ENCODE measurements around the gene PLCL2.

PLCL2 gene

GRCh38 chr3:16928386-16929132 lies 43.8 kb downstream of the PLCL2 start:
- DNase-seq (ENCODE audit: low read depth), result no peak
- no peak for TF ChIP-seq CTCF (IDR thresholded peaks at IDR 0.05; ENCODE audit: low read length, missing control alignments)
- H3K4me3 ChIP-seq (replicated peaks; ENCODE audit: low read depth, low read length), result no peak overlapping the region

- no peak overlapping the region for H3K4me3 ChIP-seq (replicated peaks; ENCODE audit: low read depth, low read length)
- TF ChIP-seq CTCF (IDR thresholded peaks at IDR 0.05; ENCODE audit: low read length, missing control alignments), result no peak
Observed at GRCh38 chr3:16929311-16929710, 44.6 kb downstream of the PLCL2 start.

GRCh38 chr3:16932877-16933276 lies 48.1 kb downstream of the PLCL2 start:
- TF ChIP-seq CTCF (IDR thresholded peaks at IDR 0.05; ENCODE audit: low read length, missing control alignments), result no peak
- no peak for DNase-seq (ENCODE audit: low read depth)
- no peak overlapping the region for H3K4me3 ChIP-seq (replicated peaks; ENCODE audit: low read depth, low read length)

More at GRCh38 chr3:16929311-16929710, 44.6 kb downstream of the PLCL2 start:
- DNase-seq (ENCODE audit: low read depth), result no peak

GRCh38 chr3:16935781-16936180 lies 51.0 kb downstream of the PLCL2 start:
- no peak overlapping the region for H3K4me3 ChIP-seq (replicated peaks; ENCODE audit: low read depth, low read length)
- DNase-seq (ENCODE audit: low read depth), result no peak
- TF ChIP-seq CTCF (IDR thresholded peaks at IDR 0.05; ENCODE audit: low read length, missing control alignments), result no peak

GRCh38 chr3:16936233-16936632 lies 51.5 kb downstream of the PLCL2 start:
- no peak for DNase-seq (ENCODE audit: low read depth)
- TF ChIP-seq CTCF (IDR thresholded peaks at IDR 0.05; ENCODE audit: low read length, missing control alignments), result no peak
- H3K4me3 ChIP-seq (replicated peaks; ENCODE audit: low read depth, low read length), result no peak overlapping the region

GRCh38 chr3:16936676-16937230 lies 52.0 kb downstream of the PLCL2 start:
- H3K4me3 ChIP-seq (replicated peaks; ENCODE audit: low read depth, low read length), result no peak overlapping the region
- no peak for TF ChIP-seq CTCF (IDR thresholded peaks at IDR 0.05; ENCODE audit: low read length, missing control alignments)
- DNase-seq (ENCODE audit: low read depth), result no peak
